K562 (cell line): ENCODE data around the gene TXLNG. TPM values are rescaled to one million over a fixed set of nuclear protein-coding genes. Genes with fewer than 3 reads are reported as not detected.
A peak's percentile ranks its signal among the peaks of the same experiment; 100 is the strongest.

Source experiments
- ATAC-seq: fragments of 200-7000 bp; cut with Tn5 transposase; 3 replicates; pipeline ENCODE4 v1.9.1; 2020; ENCODE audit warnings: moderate library complexity
- BruUV-seq: library from RNA; stranded (reverse); fragments of 400-500 nt; replicated peaks from 2 replicates; lab custom pipeline; 2021; lab: Mats Ljungman, UMichigan
- CTCF ChIA-PET: fragments of 300-600 bp; formaldehyde crosslinking; extraction: SDS; loops from one replicate; lab custom pipeline; 2021; ENCODE audit warnings: low intra/inter-chr PET ratio; lab: Yijun Ruan, JAX
- POLR2A ChIA-PET: fragments of 300-600, 350-650 bp; sonication (Branson Sonifier 250); formaldehyde crosslinking; extraction: SDS; loops from one replicate; lab custom pipeline; 2021; ENCODE audit warnings: antibody characterized with exemption, inconsistent platforms; lab: Yijun Ruan, JAX
- DNase-seq, 4 experiments: peaks; one replicate each; pipeline versions ENCODE4 v3.0.0 to v3.0.0-alpha.2; 2011 to 2018; ENCODE audit warnings: low spot score in 3 of 4, mixed read lengths in 3 of 4; ENCODE audit errors: extremely low read depth in 1 of 4
- FAIRE-seq: peaks from 2 replicates; lab custom pipeline; 2011; peaks lifted over from hg19 to GRCh38; lab: Jason Lieb, UNC
- H2AFZ ChIP-seq: 2 replicates; pipeline ENCODE4 v1.6.0; 2011; ENCODE audit warnings: low read depth, low read length, control low read depth, inconsistent platforms
- H3K27ac ChIP-seq: fragments of 200-600 bp; 3 replicates; pipeline ENCODE4 v1.8.0; 2011; ENCODE audit warnings: low read depth, mild to moderate bottlenecking, control low read depth, inconsistent platforms, low read length, moderate library complexity, mixed read lengths; ENCODE audit errors: extremely low read depth
- H3K27me3 ChIP-seq, 2 experiments: fragments of 300-600 bp in 1 of 2; 2 replicates in 1 of 2; 3 replicates in 1 of 2; pipeline versions ENCODE4 v1.6.0 to v1.8.0; 2011; ENCODE audit warnings: inconsistent platforms in 2 of 2, low read length in 2 of 2, mild to moderate bottlenecking in 1 of 2, mixed read lengths in 1 of 2, moderate library complexity in 1 of 2; ENCODE audit not compliant: control insufficient read depth in 2 of 2, insufficient read depth in 2 of 2
- H3K36me3 ChIP-seq: fragments of 300-600 bp; 3 replicates; pipeline ENCODE4 v1.8.0; 2011; ENCODE audit warnings: mild to moderate bottlenecking, low read length, inconsistent platforms; ENCODE audit not compliant: control insufficient read depth, insufficient read depth
- H3K4me1 ChIP-seq, 2 experiments: fragments of 200-600 bp in 1 of 2; replicated peaks in 1 of 2; 2 replicates in 1 of 2; 3 replicates in 1 of 2; pipeline versions ENCODE4 v1.5.1 to v1.8.0; 2011; ENCODE audit warnings: inconsistent platforms in 2 of 2, low read length in 2 of 2, mild to moderate bottlenecking in 1 of 2, mixed read lengths in 1 of 2, moderate library complexity in 1 of 2; ENCODE audit not compliant: control insufficient read depth in 2 of 2, insufficient read depth in 2 of 2
- H3K4me2 ChIP-seq: 2 replicates; pipeline ENCODE4 v1.6.1; 2011; ENCODE audit warnings: low read length, control low read depth, inconsistent platforms, mixed read lengths; ENCODE audit not compliant: insufficient read depth
- H3K4me3 ChIP-seq: fragments of 200-600 bp; sonication (generic), shearing (Covaris generic); 2 replicates; pipeline ENCODE4 v1.5.1; 2016; ENCODE audit warnings: control low read depth, inconsistent platforms
- H3K79me2 ChIP-seq: fragments of 200-600 bp; 3 replicates; pipeline ENCODE4 v1.8.0; 2011; ENCODE audit warnings: low read length, inconsistent platforms; ENCODE audit not compliant: control insufficient read depth, insufficient read depth
- H3K9ac ChIP-seq, 2 experiments: 2 replicates each; pipeline versions ENCODE4 v1.6.0 to v1.6.1; 2011; ENCODE audit warnings: low read depth in 2 of 2, low read length in 2 of 2, control low read depth in 1 of 2, inconsistent platforms in 1 of 2, mild to moderate bottlenecking in 1 of 2, mixed read lengths in 1 of 2; ENCODE audit not compliant: insufficient read depth in 1 of 2
- H3K9me1 ChIP-seq: one replicate; pipeline ENCODE4 v1.6.0; 2011; ENCODE audit warnings: inconsistent platforms, mild to moderate bottlenecking, low read length, moderate library complexity; ENCODE audit not compliant: control insufficient read depth, insufficient read depth
- H3K9me3 ChIP-seq: replicated peaks from 2 replicates; pipeline ENCODE4 v1.5.1; 2011; ENCODE audit warnings: low read depth, low read length, inconsistent platforms; ENCODE audit not compliant: control insufficient read depth, insufficient read depth
- H4K20me1 ChIP-seq: replicated peaks from 2 replicates; pipeline ENCODE4 v1.6.1; 2011; ENCODE audit warnings: low read length, inconsistent platforms, mixed read lengths; ENCODE audit not compliant: control insufficient read depth, insufficient read depth
- CXXC5 ChIP-seq: fragments of 250-450 bp; sonication (Bioruptor Pico); IDR thresholded peaks from 2 replicates; pipeline ENCODE4 v1.8.0; 2022; ENCODE audit warnings: inconsistent platforms, mild to moderate bottlenecking, moderate library complexity
- DACH1 ChIP-seq: fragments of 450-650 bp; IDR thresholded peaks from 2 replicates; pipeline ENCODE4 v1.6.1; 2018; ENCODE audit not compliant: partially characterized antibody
- EGR1 ChIP-seq: fragments of 450-650 bp; conservative IDR thresholded peaks from 2 replicates; pipeline ENCODE4 v1.6.1; 2017; ENCODE audit warnings: mild to moderate bottlenecking
- FOS ChIP-seq: IDR thresholded peaks from 3 replicates; pipeline ENCODE4 v1.6.1; 2011; ENCODE audit not compliant: insufficient read length; ENCODE audit errors: extremely low read depth
- GATAD2B ChIP-seq: fragments of 450-650 bp; IDR thresholded peaks from 2 replicates; pipeline ENCODE4 v1.6.1; 2017; ENCODE audit warnings: mild to moderate bottlenecking, borderline replicate concordance
- RBFOX2 ChIP-seq: fragments of 200-400 bp; formaldehyde crosslinking; IDR thresholded peaks from 2 replicates; pipeline ENCODE4 v1.6.1; 2017; ENCODE audit warnings: low read depth, mild to moderate bottlenecking, low read length, moderate library complexity
- SMAD4 ChIP-seq: fragments of 250-450 bp; sonication (Bioruptor Pico); conservative IDR thresholded peaks from 2 replicates; pipeline ENCODE4 v1.8.0; 2021; ENCODE audit warnings: inconsistent platforms, mild to moderate bottlenecking, moderate library complexity
- TFAM ChIP-seq: fragments of 250-450 bp; sonication (Bioruptor Pico); conservative IDR thresholded peaks from 2 replicates; pipeline ENCODE4 v1.5.0; 2021; ENCODE audit warnings: mild to moderate bottlenecking, moderate library complexity
- XRCC5 ChIP-seq: fragments of 200-400 bp; formaldehyde crosslinking; IDR thresholded peaks from 2 replicates; pipeline ENCODE4 v1.6.1; 2017; ENCODE audit warnings: low read depth, mild to moderate bottlenecking, low read length
- YBX1 ChIP-seq: fragments of 450-650 bp; IDR thresholded peaks from 2 replicates; pipeline ENCODE4 v1.7.1; 2016; ENCODE audit warnings: mild to moderate bottlenecking
- ZFX ChIP-seq: sonication (generic); formaldehyde crosslinking; IDR thresholded peaks from 2 replicates; pipeline ENCODE4 v1.8.0; 2022; ENCODE audit warnings: mild to moderate bottlenecking, missing genetic modification reagents, moderate library complexity
- ZNF175 ChIP-seq: fragments of 200-800 bp; sonication (Bioruptor generic); IDR thresholded peaks from 2 replicates; pipeline ENCODE4 v1.6.1; 2016; ENCODE audit warnings: low read depth, mild to moderate bottlenecking, missing genetic modification characterization, missing compliant biosample characterization
- WGBS: fragments of 100-300 bp; shearing (Covaris generic); methylation state at CpG from one replicate; pipeline ENCODE4 v1.1.6; 2016; ENCODE audit warnings: low coverage, mixed read lengths; ENCODE audit not compliant: insufficient coverage; ENCODE audit errors: missing lambda C conversion rate; 5-methylcytosine and 5-hydroxymethylcytosine counted together
- in situ Hi-C: fragments of 300-500 bp; cut with MboI; formaldehyde crosslinking; loops from 4 replicates; pipeline ENCODE4 v1.15.0; 2018; ENCODE audit warnings: inconsistent platforms, mixed read lengths
- intact Hi-C: fragments of 100-400 bp; cut with micrococcal nuclease; formaldehyde crosslinking; loops from 2 replicates; pipeline ENCODE4 v1.14.2; 2022
- polyA plus RNA-seq, 8 experiments: library from polyadenylated mRNA; depleted of rRNA in 4 of 8; stranded (reverse) in 5 of 8; unstranded in 3 of 8; fragments of >200 nt; fragmentation: Nextera tagmentation in 2 of 8; fragmentation: Illumina TruSeq in 1 of 8; extraction: Ambion mirVana in 2 of 8; extraction: Trizol in 1 of 8; gene quantifications; 2 replicates each; pipeline versions ENCODE4 v1.2.1 to v1.2.3, GENCODE V29; 2011 to 2014; ENCODE audit warnings: inconsistent platforms in 1 of 8, missing spikeins in 1 of 8
- total RNA-seq, 7 experiments: library from RNA; depleted of rRNA in 6 of 7; stranded (reverse); fragments of >200 nt in 6 of 7; fragmentation: Illumina TruSeq in 2 of 7; extraction: Trizol in 2 of 7; gene quantifications; 2 replicates each; pipeline versions ENCODE4 v1.2.1 to v1.2.3, GENCODE V29; 2011 to 2021; ENCODE audit warnings: low replicate concordance in 1 of 7
- TF ChIP-seq, protein P1 (sequence below), 2 experiments: fragments of 450-650 bp; conservative IDR thresholded peaks; 2 replicates each; pipeline ENCODE4 v1.6.1; 2017; ENCODE audit warnings: mild to moderate bottlenecking in 2 of 2, moderate library complexity in 2 of 2
- TF ChIP-seq, protein P2 (sequence below), 2 experiments: fragments of 450-650 bp in 1 of 2; sonication (generic) in 1 of 2; formaldehyde crosslinking; conservative IDR thresholded peaks; 2 replicates each; pipeline versions ENCODE4 v1.4.0 to v1.8.1; 2020 to 2022; ENCODE audit warnings: mild to moderate bottlenecking in 1 of 2, missing genetic modification reagents in 1 of 2
- TF ChIP-seq, protein P3 (sequence below): IDR thresholded peaks from 3 replicates; pipeline ENCODE4 v1.6.1; 2011; ENCODE audit warnings: borderline replicate concordance, mild to moderate bottlenecking; ENCODE audit not compliant: insufficient read length, insufficient read depth

TXLNG gene
- total and polyA plus RNA-seq, 9 of the 15 experiments (the other 6 are each of a cell fraction or from before 2014, with no cell fraction given) = 13.1 to 47.0 (median 31.6) TPM

DNA sequence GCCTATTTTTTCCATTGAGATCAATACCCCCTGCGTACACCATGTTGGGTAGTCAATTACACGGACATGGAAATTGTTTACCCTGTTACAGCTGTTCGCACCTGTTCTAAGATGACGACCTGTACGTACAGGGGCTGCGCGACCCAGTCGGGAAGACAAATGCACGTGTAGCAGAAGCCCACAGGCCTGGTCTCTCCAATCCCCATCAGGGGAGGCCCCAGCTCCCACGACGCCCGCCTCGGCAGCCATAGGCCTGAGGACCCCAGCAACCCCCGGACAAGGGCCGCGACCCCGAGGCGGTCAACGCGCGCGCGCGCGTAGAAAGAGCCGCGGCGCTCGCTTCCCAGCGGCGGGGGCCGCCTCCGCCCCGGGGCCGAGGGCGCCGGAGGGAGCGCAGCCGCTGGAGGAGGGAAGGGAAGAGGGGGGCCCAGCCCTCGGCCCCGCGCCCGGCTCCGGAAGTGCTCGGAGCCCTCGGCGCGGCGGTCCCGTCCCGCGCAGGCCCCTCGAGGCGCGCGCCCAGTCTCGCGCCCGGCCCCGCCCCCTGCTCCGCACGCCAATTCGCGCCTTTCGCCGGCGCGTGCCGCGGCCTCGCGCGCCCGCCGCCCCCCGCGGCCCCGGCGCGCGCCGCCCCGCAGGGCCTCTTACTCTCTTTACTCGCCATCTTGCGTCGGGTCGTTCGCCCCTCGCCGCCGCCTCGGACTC is 83.3 kb downstream of the TXLNG start:
- BruUV-seq = no TSS peak
- Histone ChIP-seq H3K27ac (peak overlapping the region; percentile 99), H2AFZ (peak overlapping the region; percentile 87), H3K9ac (peak overlapping the region; percentile 93 to 97), H3K79me2 (peaks cover 52% of the 10 kb centered on the region), H3K4me3 (peak overlapping the region; percentile 80), H3K4me1 (peaks cover 14 to 15% of the 10 kb centered on the region in 2 experiments; a peak in 4 of 5 replicates), H3K9me3 (no peaks in the 10 kb centered on the region), H3K36me3 (peaks cover 38% of the 10 kb centered on the region), H3K4me2 (peak overlapping the region; percentile 83), H3K27me3 (no peaks in the 10 kb centered on the region), H4K20me1 (peaks cover 7% of the 10 kb centered on the region; the same call in 1 of the 2 replicates), H3K9me1 (peaks cover 3% of the 10 kb centered on the region)
- FAIRE-seq (no peak), DNase-seq (peak; percentile 52 to 67 (median 60)), ATAC-seq (peak; percentile 73)
- POLR2A ChIA-PET = interaction anchor here (0.5 to 1.2 kb wide), 3 partner anchors 9 to 130 kb away, joined by 3 to 5 read pairs (median 3); no protein-coding TSS in a partner anchor
- intact Hi-C loops (no loop called here), in situ Hi-C loops (no loop called here)
- 2% methylated on average over 52 of the region's 92 CpGs for WGBS
- CTCF ChIA-PET = no interaction called here
- peak; percentile 69 for TF ChIP-seq RBFOX2
- 0 out of 2 replicates have a peak, but pooled peaks have one; percentile 43 for TF ChIP-seq ZFX
- TF ChIP-seq SMAD4 (CRISPR knock-in tag) = 0 out of 2 replicates have a peak, but pooled peaks have one; percentile 60
- no peak for TF ChIP-seq EGR1
- TF ChIP-seq, protein P1, sequence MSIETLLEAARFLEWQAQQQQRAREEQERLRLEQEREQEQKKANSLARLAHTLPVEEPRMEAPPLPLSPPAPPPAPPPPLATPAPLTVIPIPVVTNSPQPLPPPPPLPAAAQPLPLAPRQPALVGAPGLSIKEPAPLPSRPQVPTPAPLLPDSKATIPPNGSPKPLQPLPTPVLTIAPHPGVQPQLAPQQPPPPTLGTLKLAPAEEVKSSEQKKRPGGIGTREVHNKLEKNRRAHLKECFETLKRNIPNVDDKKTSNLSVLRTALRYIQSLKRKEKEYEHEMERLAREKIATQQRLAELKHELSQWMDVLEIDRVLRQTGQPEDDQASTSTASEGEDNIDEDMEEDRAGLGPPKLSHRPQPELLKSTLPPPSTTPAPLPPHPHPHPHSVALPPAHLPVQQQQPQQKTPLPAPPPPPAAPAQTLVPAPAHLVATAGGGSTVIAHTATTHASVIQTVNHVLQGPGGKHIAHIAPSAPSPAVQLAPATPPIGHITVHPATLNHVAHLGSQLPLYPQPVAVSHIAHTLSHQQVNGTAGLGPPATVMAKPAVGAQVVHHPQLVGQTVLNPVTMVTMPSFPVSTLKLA (conservative IDR thresholded peaks at IDR 0.05) = peak; percentile 26 to 51; a peak in 1 of 4 replicates
- TF ChIP-seq XRCC5 = no peak
- no peak for TF ChIP-seq YBX1
- TF ChIP-seq ZNF175 (CRISPR knock-in tag) = no peak
- peak; percentile 77; the same call in 1 of the 2 replicates for TF ChIP-seq CXXC5 (CRISPR knock-in tag)
- peak; percentile 39; the same call in 1 of the 2 replicates for TF ChIP-seq GATAD2B
- TF ChIP-seq, protein P2, sequence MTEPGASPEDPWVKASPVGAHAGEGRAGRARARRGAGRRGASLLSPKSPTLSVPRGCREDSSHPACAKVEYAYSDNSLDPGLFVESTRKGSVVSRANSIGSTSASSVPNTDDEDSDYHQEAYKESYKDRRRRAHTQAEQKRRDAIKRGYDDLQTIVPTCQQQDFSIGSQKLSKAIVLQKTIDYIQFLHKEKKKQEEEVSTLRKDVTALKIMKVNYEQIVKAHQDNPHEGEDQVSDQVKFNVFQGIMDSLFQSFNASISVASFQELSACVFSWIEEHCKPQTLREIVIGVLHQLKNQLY (CRISPR knock-in tag; conservative IDR thresholded peaks at IDR 0.05) = no peak
- TF ChIP-seq DACH1 = peak; percentile 42
- no peak for TF ChIP-seq TFAM
- no peak for TF ChIP-seq FOS
- TF ChIP-seq, protein P3, sequence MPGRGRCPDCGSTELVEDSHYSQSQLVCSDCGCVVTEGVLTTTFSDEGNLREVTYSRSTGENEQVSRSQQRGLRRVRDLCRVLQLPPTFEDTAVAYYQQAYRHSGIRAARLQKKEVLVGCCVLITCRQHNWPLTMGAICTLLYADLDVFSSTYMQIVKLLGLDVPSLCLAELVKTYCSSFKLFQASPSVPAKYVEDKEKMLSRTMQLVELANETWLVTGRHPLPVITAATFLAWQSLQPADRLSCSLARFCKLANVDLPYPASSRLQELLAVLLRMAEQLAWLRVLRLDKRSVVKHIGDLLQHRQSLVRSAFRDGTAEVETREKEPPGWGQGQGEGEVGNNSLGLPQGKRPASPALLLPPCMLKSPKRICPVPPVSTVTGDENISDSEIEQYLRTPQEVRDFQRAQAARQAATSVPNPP = no peak
